Measurements from ENCODE around the gene ERBIN. TPM values are rescaled to one million over a fixed set of nuclear protein-coding genes. Genes with fewer than 3 reads are reported as not detected.

The ERBIN gene
- total RNA-seq, 1 experiment from 2014 or later, result 98.4 TPM

GRCh38 chr5:66129144-66129543 is 202.8 kb downstream of the ERBIN start:
- BruUV-seq (replicated peaks), result no TSS peak
- TF ChIP-seq, protein P1, sequence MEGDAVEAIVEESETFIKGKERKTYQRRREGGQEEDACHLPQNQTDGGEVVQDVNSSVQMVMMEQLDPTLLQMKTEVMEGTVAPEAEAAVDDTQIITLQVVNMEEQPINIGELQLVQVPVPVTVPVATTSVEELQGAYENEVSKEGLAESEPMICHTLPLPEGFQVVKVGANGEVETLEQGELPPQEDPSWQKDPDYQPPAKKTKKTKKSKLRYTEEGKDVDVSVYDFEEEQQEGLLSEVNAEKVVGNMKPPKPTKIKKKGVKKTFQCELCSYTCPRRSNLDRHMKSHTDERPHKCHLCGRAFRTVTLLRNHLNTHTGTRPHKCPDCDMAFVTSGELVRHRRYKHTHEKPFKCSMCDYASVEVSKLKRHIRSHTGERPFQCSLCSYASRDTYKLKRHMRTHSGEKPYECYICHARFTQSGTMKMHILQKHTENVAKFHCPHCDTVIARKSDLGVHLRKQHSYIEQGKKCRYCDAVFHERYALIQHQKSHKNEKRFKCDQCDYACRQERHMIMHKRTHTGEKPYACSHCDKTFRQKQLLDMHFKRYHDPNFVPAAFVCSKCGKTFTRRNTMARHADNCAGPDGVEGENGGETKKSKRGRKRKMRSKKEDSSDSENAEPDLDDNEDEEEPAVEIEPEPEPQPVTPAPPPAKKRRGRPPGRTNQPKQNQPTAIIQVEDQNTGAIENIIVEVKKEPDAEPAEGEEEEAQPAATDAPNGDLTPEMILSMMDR (IDR thresholded peaks at IDR 0.05; ENCODE audit: unreplicated experiment), result no peak
- CTCF ChIA-PET, result interaction anchor here (0.6 kb wide), 1 partner anchor 418 kb away, joined by 9 read pairs; no protein-coding TSS in a partner anchor
- no peak overlapping the region for H3K4me3 Mint-ChIP-seq (ENCODE audit: low read depth, unreplicated experiment)
- intact Hi-C loops (cut with micrococcal nuclease; ENCODE audit: unreplicated experiment), result no loop called here
- no peaks in the 10 kb centered on the region for H3K9me3 Mint-ChIP-seq (ENCODE audit: low read depth, unreplicated experiment)
- H3K36me3 Mint-ChIP-seq (ENCODE audit: insufficient read depth, unreplicated experiment), result no peaks in the 10 kb centered on the region
- H3K27me3 Mint-ChIP-seq (ENCODE audit: unreplicated experiment), result no peaks in the 10 kb centered on the region
- no peaks in the 10 kb centered on the region for H3K4me1 Mint-ChIP-seq (ENCODE audit: low read depth, unreplicated experiment)
- no peak for DNase-seq
- H3K27ac Mint-ChIP-seq (ENCODE audit: unreplicated experiment), result no peak overlapping the region

- intact Hi-C loops (cut with micrococcal nuclease; ENCODE audit: unreplicated experiment), result no loop called here
- H3K36me3 Mint-ChIP-seq (ENCODE audit: insufficient read depth, unreplicated experiment), result no peaks in the 10 kb centered on the region
- H3K4me3 Mint-ChIP-seq (ENCODE audit: low read depth, unreplicated experiment), result no peak overlapping the region
- H3K27ac Mint-ChIP-seq (ENCODE audit: unreplicated experiment), result no peak overlapping the region
- TF ChIP-seq, protein P1 (IDR thresholded peaks at IDR 0.05; ENCODE audit: unreplicated experiment), result no peak
- CTCF ChIA-PET, result no interaction called here
- no TSS peak for BruUV-seq (replicated peaks)
- no peaks in the 10 kb centered on the region for H3K9me3 Mint-ChIP-seq (ENCODE audit: low read depth, unreplicated experiment)
- no peak for DNase-seq
- no peaks in the 10 kb centered on the region for H3K27me3 Mint-ChIP-seq (ENCODE audit: unreplicated experiment)
- H3K4me1 Mint-ChIP-seq (ENCODE audit: low read depth, unreplicated experiment), result no peaks in the 10 kb centered on the region
These were observed 204.1 kb downstream of the ERBIN start for GRCh38 chr5:66130493-66130892.

Other genes with a start within 250 kb of the ERBIN start
- 3.9 and 6.8 TPM in 2 replicates for gene SGTB, start 204.5 kb upstream of the ERBIN start, total RNA-seq (2022)
- 47.9 and 48.0 TPM in 2 replicates for gene NLN, start 204.4 kb upstream of the ERBIN start, total RNA-seq (2022)
- 99.6 and 102 TPM in 2 replicates for gene SREK1, start 217.7 kb downstream of the ERBIN start, total RNA-seq (2022)